Loucy (cell line): ENCODE data around the gene ZNF148.

Source experiments
- CTCF ChIP-seq: fragments of 200-600 bp; sonication (generic); conservative IDR thresholded peaks from 2 replicates; pipeline ENCODE4 v1.5.1; 2014; ENCODE audit warnings: mild to moderate bottlenecking, antibody characterized with exemption, low read length
- EZH2phosphoT487 ChIP-seq: fragments of 200-600 bp; IDR thresholded peaks from 2 replicates; pipeline ENCODE4 v1.6.1; 2018; ENCODE audit warnings: antibody characterized with exemption, mild to moderate bottlenecking, moderate library complexity, borderline replicate concordance

DNA sequence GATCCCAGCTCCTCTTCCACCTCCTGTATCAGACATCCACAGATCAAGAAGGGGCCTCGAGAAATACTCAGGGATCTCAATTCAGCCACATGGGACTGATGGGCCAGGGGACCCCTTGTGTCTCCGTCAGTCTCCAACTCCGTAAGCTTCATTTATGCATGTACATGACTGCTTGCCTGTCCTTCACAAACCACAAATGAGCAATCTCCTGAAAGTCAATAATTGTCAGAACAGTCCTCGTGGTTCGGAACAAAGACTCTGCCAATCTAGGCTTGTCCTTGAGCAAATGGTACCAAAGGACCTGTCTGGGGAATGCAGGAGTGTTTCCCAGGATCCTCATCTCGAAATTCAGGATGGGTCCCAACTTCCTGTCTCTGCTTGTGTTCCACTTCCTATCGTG is 183.4 kb downstream of the ZNF148 start:
- no peak for TF ChIP-seq CTCF
- TF ChIP-seq EZH2phosphoT487: no peak
